ENCODE data around the gene CAPN11.

Gene CAPN11

DNA sequence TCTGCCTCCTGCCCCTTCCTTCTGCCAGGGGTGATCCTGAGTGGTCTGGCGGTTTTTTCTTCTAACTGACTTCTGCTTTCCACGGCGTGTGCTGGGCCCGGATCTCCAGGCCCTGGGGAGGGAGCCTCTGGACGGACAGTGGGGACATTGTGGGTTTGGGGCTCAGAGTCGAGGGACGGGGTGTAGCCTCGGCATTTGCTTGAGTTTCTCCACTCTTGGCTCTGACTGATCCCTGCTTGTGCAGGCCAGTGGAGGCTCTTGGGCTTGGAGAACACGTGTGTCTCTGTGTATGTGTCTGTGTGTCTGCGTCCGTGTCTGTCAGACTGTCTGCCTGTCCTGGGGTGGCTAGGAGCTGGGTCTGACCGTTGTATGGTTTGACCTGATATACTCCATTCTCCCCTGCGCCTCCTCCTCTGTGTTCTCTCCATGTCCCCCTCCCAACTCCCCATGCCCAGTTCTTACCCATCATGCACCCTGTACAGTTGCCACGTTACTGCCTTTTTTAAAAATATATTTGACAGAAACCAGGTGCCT, 75.0 kb downstream of the CAPN11 start:
- peaks cover 7% of the 10 kb centered on the region for H3K4me1 Mint-ChIP-seq
- no peaks in the 10 kb centered on the region for H3K9me3 Mint-ChIP-seq
- no peaks in the 10 kb centered on the region for H3K36me3 Mint-ChIP-seq
- H3K4me3 Mint-ChIP-seq: no peak overlapping the region
- no peaks in the 10 kb centered on the region for H3K27me3 Mint-ChIP-seq
- ATAC-seq (ENCODE audit: low read depth) (no peak), DNase-seq (ENCODE audit: low spot score in 2 of 2) (no peak)
- no peak overlapping the region for H3K27ac Mint-ChIP-seq

Data from memory B cell (primary cell).